Fibroblast of peridontal ligament (primary cell): ENCODE measurements around the gene FREY1.

Source experiments
- DNase-seq: peaks from one replicate; pipeline ENCODE4 v3.0.0-alpha.2; 2010; ENCODE audit errors: extremely low read depth

Gene FREY1, protein sequence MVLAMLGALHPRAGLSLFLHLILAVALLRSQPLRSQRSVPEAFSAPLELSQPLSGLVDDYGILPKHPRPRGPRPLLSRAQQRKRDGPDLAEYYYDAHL

DNA sequence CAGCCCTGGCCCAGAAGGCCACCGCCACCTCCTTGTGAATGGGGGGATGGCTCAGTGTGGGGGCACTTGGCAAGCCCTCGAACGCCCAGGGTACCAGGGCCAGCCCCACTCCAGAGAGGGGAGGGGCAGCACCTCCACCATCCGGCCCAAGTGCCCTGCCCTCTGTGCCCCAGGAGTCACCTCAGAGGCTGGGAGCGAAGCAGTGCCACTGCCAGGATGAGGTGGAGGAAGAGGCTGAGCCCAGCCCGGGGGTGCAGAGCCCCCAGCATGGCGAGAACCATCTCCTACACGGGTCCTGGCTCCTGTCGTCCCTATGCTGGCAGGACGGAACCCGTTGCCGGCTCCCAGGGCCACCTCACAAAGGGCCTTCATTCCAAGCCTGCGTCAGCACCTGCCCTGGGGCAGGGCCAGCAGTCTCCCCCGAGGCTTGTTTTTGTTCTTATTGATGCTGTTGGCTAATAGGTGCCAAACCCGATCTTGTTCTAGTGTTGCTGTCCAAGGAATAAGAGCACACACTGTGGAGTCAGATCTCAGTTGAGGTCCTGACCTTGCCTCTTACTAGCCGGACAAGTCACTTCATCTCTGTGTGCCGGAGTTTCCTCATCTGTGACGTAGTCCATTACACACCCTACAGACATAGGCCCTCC, at the start of gene FREY1:
TSS of gene FREY1 (minus strand) at position 307 of the 647 bp plus-strand sequence. CDS start at position 281, 26 bp downstream.
- no peak for DNase-seq

DNA sequence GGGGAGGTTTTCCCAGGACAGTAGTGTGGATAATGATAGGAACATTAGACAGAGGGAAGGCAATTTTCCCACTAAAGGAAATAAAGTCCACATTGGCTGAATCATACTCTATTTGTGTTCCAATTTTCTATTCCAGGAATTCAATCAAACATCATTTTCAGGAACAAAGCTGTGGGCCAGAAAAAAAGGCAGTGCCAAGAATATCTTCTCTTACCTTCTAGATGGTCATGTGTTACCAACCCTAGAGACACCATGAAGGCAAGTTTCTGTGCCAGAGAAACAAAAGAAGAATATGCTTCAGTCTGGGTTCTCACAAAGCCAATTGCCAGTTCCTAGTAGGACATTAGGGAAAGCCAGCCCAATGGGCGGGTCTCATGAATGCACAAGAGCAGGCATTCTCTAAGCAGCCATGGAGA, 42.9 kb upstream of the FREY1 start:
- peak; percentile 59 for DNase-seq

DNA sequence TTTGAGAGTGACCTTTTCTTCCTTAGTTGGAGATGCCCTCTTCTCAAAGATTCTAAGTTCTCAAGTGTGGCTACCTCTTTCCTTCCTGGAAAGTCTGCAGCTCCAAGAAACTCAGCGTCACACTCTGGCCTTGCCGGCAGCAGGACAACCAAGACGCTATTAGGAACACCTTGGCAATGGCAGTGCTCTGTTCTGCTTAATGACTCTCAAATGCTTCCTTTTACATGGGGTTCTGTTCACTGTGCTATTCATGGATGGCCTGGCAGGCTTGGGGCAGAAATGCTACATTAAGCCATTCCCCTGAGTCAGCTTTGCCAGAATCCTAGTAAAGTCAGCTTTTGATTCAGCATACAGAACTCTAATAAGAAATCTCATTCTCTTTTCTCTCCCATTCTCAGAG, 41.3 kb upstream of the FREY1 start:
- DNase-seq, result no peak

DNA sequence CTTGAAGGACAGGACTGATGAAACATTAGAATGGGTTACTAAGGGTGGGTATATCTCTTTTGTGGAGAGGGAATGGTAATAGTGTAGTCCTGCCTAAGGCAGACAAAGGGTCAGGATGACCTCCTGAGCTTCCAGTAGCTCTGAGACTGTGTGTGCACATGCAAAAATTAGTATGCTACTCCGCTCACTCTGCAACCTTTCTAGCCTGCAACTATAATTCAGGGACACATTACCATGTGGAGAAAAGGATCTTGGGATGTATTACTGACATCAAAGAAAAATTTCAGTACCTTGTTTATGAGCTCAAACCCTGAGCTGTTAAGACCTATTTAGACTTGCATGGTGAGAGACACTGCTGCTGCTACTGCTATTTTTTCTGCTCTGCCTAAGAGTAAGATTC, 40.8 kb upstream of the FREY1 start:
- DNase-seq, result no peak

DNA sequence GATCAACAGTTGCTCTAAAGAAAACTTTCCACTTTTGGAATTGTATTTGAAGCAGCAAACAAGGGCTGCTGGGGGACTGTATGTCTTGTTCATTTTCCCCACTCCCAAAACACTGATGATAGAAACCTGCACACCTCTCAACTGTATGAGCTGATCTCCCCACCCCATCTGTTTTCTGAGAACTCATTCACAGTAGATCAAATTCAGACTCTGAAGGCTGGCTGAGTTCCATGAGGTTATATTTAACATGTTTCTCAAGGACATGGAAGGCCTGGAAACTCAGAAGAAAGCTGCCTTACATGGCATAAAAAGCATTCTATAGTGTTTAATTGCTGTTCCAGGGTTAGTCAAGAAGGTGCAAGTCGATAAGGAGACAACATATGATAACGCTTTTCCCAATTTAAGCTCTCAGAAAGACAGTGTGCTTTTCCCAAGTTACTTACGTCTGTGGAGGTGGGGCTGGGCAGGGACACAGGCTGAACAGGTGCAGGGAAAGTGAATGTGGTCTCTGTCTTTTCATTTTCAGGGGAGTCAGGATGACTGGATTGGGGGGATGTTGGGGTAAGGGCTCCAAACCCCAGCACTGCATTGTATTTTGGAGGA, 38.4 kb upstream of the FREY1 start:
- DNase-seq, result no peak

DNA sequence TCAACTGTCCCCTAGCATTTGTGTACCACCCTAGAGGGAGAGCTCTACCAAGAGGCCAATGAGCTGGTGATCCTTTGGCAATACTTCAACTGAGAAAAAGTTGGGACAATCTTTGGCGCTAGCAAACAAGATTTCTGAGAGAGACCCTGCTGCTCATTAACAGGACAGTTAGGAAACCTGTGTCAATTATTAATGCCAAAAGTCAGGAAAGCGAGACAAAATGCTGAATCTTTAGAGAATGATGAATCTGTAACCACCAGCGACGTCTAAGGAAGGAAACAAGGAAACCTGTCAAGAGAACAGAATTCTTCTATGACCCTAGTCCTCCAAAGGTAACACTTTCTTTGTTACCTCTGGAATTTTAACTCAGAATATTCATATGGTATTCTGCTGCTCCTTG, 35.3 kb upstream of the FREY1 start:
- DNase-seq, result no peak

- DNase-seq, result no peak
Measured at GRCh38 chr11:45941285-45941684, 34.2 kb upstream of the FREY1 start.

DNA sequence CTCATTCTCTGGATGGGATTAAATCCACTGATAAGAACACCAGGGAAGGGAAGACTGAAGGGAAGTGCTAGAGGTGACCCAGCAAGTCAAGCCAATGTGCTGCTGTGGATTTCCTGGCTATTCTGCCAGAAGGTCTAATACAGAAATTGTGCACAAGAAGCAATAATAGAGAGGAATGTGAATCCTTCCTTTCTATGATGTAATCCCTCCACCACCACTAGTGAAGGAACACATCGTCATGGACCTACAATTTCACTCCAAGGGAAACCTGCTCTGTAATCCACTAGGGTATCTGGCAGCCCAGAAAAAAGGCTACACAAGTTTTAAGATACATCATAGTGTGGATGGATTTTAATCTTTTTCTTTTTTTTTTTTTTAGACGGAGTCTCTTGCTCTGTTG, 32.8 kb upstream of the FREY1 start:
- peak; percentile 9 for DNase-seq

- no peak for DNase-seq
Measured at GRCh38 chr11:45937916-45938315, 30.8 kb upstream of the FREY1 start.

GRCh38 chr11:45936511-45937054, 29.5 kb upstream of the FREY1 start:
- DNase-seq, result no peak

DNA sequence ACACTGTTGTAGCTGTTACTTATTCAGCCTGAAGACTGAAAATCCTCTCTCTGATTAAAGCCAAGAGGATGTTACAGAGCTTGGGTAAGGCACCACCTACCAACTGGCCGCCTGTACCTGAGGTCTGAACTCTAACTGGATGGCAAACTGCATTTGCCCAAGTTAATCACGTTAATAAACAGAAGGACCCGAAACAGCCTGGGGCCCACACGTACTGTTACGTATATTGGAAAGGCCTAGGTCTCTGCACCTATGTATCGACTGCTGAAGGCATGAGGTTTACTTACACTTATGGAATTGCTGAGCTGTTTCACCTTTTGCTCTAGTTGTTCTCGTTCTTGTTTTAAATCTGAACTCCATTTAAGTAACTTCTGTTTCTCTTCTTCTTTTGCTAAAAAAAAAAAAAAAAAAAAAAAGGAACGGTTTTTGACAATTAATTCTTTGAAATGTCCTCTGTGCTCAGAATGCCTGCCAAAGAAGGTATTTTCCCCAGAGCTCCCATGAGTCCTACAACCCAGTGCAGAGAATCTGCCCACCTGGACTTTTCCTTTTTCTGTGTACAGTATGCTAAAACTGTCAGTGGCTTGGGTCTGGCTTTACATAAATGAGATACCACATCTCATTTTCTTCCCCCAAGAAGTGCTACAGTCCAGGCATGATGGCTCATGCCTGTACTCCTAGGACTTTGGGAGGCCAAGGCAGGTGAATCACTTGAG, 28.4 kb upstream of the FREY1 start:
- no peak for DNase-seq

GRCh38 chr11:45934580-45935318, 27.7 kb upstream of the FREY1 start:
- no peak for DNase-seq

DNA sequence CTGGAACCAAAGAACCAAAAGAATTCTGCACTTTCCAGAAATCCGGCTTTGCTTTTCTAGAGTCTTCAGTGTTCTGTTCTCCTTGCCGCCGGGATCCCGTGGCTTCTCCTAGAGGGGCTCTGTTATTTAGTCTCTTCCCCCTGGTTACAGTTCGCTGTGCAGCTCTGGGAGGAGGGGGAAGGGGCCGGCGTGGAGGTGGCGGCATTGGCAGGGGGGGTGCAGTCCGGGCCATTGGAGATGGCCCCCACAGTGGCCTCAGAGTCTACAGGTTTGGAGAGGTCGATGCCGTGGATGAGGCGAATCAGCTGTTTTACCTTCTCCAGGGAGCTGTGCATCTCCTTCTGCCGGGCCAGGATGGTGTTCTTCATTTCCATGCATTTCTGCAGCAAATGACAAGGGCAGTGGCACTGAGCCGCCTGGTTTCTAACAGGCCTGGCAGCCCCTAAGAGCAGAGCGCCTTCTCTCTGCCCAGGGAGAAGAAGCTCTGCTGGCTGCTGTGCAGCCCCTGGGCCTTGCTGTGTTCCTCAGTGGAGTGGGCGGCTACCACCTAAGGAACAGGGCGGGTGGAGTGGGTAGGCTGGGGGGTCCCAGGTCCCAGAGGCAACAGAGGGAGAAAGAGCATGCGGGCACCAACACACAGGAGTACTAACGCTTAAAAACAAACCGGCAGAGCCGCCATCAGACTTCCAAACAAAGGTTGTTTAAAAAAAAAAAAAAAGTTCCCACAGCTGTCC, 26.9 kb upstream of the FREY1 start:
- no peak for DNase-seq

GRCh38 chr11:45933131-45933831, 26.2 kb upstream of the FREY1 start:
- peak; percentile 34 for DNase-seq

DNA sequence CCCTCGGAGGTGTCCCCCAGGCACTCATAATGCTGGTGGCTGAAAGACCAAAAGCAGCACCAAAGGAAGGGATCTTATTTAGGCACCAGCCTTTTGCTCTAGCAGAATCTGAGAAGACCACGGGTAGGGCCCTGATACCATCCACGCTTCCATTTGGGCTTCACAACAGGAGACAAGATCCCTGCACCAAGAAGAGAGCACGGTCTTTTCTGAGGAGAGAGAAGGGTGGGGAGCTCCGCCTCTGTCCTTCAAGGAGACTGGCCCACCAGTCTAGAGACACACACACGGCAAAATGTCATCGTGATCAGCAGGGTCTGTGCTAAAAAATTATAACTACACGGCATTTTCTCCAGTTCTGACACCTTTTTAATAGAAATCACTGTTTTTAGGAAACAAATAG, 25.1 kb upstream of the FREY1 start:
- no peak for DNase-seq

DNA sequence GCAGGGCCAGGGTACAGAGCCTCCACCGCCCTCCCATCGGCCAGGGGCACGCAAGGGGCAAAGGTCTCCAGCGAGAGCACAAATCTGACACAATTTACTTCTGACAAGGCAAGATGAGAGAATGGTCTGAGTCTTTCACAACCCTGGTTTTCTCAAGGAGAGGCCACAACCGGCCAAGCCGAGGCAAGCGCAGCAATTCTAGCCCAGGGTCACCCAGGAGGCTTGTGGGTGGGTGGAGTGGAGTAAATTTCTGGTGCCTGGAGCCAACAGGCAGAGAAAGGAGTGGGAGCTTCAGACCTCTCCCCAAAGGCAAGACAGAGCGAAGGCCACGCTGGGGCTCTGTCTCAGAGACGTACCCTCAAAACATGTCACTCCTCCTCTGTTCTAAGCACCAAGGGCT, 24.7 kb upstream of the FREY1 start:
- no peak for DNase-seq

GRCh38 chr11:45930951-45931570, 24.0 kb upstream of the FREY1 start:
- DNase-seq, result no peak

GRCh38 chr11:45930031-45930794, 23.1 kb upstream of the FREY1 start:
- DNase-seq, result no peak

DNA sequence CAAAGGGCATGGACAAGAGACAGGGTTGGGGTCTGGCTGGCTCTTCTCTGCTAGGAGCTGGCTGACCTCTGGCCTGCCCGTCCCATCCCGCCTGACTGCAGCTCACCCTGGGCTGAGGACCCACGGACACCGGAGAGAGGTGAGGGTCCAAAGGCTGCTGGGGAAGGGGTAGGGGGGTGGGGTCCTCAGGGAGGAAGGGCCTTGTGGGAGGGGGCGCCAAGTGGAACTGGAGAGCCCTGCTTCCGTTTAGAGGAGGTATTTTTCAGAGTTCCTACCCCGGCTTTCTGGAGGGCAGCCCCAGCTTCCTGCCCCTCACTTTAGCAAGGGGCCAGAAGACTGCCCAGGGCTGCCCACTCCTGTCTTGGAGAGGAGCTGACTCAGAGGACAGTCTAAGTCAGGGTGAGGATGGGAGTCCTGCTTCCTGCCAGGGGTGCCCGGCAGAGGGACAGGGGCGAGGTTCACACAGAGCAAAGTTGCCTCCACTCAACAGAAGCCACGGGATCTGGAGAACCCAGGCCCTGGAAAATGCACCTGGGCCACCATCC, 22.5 kb upstream of the FREY1 start:
- no peak for DNase-seq
